Measurements from ENCODE around the gene PLXNA4. TPM values are rescaled to one million over a fixed set of nuclear protein-coding genes. Genes with fewer than 3 reads are reported as not detected.

PLXNA4 gene
- total RNA-seq, 1 donor from 2014 or later: 0.21 TPM

DNA sequence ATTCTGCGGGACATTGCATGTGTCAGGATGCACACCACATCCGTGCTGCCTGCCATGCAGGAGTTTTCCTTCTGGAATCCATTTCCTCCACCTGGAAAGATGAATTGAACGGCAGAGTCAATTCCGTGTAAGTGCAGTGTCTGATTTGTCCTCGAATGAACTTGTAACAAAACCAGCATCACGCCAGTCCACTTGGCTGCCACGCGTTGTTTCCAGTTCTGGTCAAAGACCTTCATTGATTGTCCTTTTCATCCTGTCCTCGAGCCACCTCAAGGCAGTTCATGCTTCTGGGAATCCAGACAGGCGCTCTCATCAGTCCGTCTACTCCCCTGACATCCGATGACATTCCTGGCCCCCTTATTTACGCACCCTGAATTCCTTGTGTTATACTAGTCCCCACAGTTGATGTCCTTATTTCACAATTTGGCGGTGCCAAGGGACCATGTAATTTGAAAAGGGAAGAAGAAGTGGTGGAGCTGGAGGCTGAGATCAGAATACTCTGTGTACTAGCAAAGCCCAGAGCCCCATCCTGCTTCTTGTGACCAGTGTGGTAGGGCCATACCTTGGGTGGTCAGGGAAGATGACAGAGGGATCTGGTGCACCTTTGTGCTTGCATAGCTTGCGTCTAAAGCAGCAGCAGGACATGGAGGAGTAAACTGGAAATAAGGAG lies 502.2 kb downstream of the PLXNA4 start:
- Mint-ChIP-seq H3K4me3 (ENCODE audit: low read depth) (no peak overlapping the region), H3K36me3 (ENCODE audit: low read depth) (no peaks in the 10 kb centered on the region), H3K27me3 (ENCODE audit: low read depth) (peaks cover 8% of the 10 kb centered on the region), H3K27ac (no peak overlapping the region), H3K4me1 (ENCODE audit: low read depth) (no peaks in the 10 kb centered on the region), H3K9me3 (no peaks in the 10 kb centered on the region)
- no peak for DNase-seq (ENCODE audit: low spot score)
- intact Hi-C loops (cut with micrococcal nuclease): no loop called here

Data from activated T-helper 2 cell treated with anti-CD3 and anti-CD28 coated beads, Interferon-gamma antibody, Interleukin-2, Interleukin-4, amounts not matched to agents 10 μg/mL and 5 μg/mL and 100 μg/mL, durations not matched to agents 14 hours and 24 hours and 36 hours (primary cell).